Measurements from ENCODE around the gene SLC8A3.

Gene SLC8A3

GRCh38 chr14:70173569-70173968, 15.2 kb downstream of the SLC8A3 start:
- no peak for DNase-seq (ENCODE audit: low read depth)
- H3K4me3 ChIP-seq (ENCODE audit: low read length): no peak overlapping the region
- no peak for TF ChIP-seq CTCF (conservative IDR thresholded peaks at IDR 0.05; ENCODE audit: low read depth, low read length)

GRCh38 chr14:70171726-70172125, 17.0 kb downstream of the SLC8A3 start:
- no peak overlapping the region for H3K4me3 ChIP-seq (ENCODE audit: low read length)
- no peak for DNase-seq (ENCODE audit: low read depth)
- TF ChIP-seq CTCF (conservative IDR thresholded peaks at IDR 0.05; ENCODE audit: low read depth, low read length): no peak

- no peak overlapping the region for H3K4me3 ChIP-seq (ENCODE audit: low read length)
- no peak for TF ChIP-seq CTCF (conservative IDR thresholded peaks at IDR 0.05; ENCODE audit: low read depth, low read length)
- no peak for DNase-seq (ENCODE audit: low read depth)
Observed at GRCh38 chr14:70170976-70171375, 17.8 kb downstream of the SLC8A3 start.

- no peak for TF ChIP-seq CTCF (conservative IDR thresholded peaks at IDR 0.05; ENCODE audit: low read depth, low read length)
- no peak overlapping the region for H3K4me3 ChIP-seq (ENCODE audit: low read length)
- DNase-seq (ENCODE audit: low read depth): no peak
Observed at GRCh38 chr14:70168406-70168805, 20.3 kb downstream of the SLC8A3 start.

GRCh38 chr14:70166530-70167203, 22.1 kb downstream of the SLC8A3 start:
- no peak for DNase-seq (ENCODE audit: low read depth)
- H3K4me3 ChIP-seq (ENCODE audit: low read length): no peak overlapping the region
- TF ChIP-seq CTCF (conservative IDR thresholded peaks at IDR 0.05; ENCODE audit: low read depth, low read length): no peak

- no peak for DNase-seq (ENCODE audit: low read depth)
- TF ChIP-seq CTCF (conservative IDR thresholded peaks at IDR 0.05; ENCODE audit: low read depth, low read length): no peak
Observed at GRCh38 chr14:70162358-70162757, 26.4 kb downstream of the SLC8A3 start.

GRCh38 chr14:70156592-70156991, 32.2 kb downstream of the SLC8A3 start:
- no peak for TF ChIP-seq CTCF (conservative IDR thresholded peaks at IDR 0.05; ENCODE audit: low read depth, low read length)

More at GRCh38 chr14:70162358-70162757, 26.4 kb downstream of the SLC8A3 start:
- no peak overlapping the region for H3K4me3 ChIP-seq (ENCODE audit: low read length)

More at GRCh38 chr14:70156592-70156991, 32.2 kb downstream of the SLC8A3 start:
- no peak overlapping the region for H3K4me3 ChIP-seq (ENCODE audit: low read length)
- DNase-seq (ENCODE audit: low read depth): no peak

Measured in retinal pigment epithelial cell (primary cell).